Psoas muscle (tissue), 8 donors: ENCODE results near the gene HINT3. TPM values are rescaled to one million over a fixed set of nuclear protein-coding genes. Genes with fewer than 3 reads are reported as not detected.

ENCODE experiments used
- ATAC-seq, 4 donors: fragments of 200-7000 bp; cut with Tn5 transposase; one replicate each; pipeline ENCODE4 v1.9.1; 2020; ENCODE audit warnings: moderate library complexity in 3 of 4, mild to moderate bottlenecking in 2 of 4
- DNase-seq, 2 donors: peaks; one replicate each; pipeline ENCODE4 v3.0.0-alpha.2; 2020
- H3K27ac ChIP-seq: fragments of 200-600 bp; one replicate; pipeline ENCODE4 v1.8.0; 2022
- H3K27me3 ChIP-seq, 3 donors: fragments of 200-600 bp in 1 of 3; one replicate each; pipeline versions ENCODE4 v1.6.1 to v1.8.0; 2013 to 2022; ENCODE audit warnings: low read length in 2 of 3, mild to moderate bottlenecking in 2 of 3, moderate library complexity in 1 of 3; ENCODE audit not compliant: insufficient read depth in 3 of 3
- H3K36me3 ChIP-seq, 2 donors: fragments of 200-600 bp in 1 of 2; one replicate each; pipeline versions ENCODE4 v1.6.1 to v1.8.0; 2013 to 2022; ENCODE audit warnings: low read depth in 1 of 2, mild to moderate bottlenecking in 1 of 2, moderate library complexity in 1 of 2; ENCODE audit not compliant: insufficient read depth in 1 of 2
- H3K4me1 ChIP-seq: fragments of 200-600 bp; one replicate; pipeline ENCODE4 v1.8.0; 2022
- H3K4me3 ChIP-seq: fragments of 200-600 bp; one replicate; pipeline ENCODE4 v1.8.0; 2022; ENCODE audit warnings: mild to moderate bottlenecking
- H3K9me3 ChIP-seq: fragments of 200-600 bp; one replicate; pipeline ENCODE4 v1.8.0; 2022
- WGBS, 3 donors: extraction: QIAGEN DNeasy Blood & Tissue Kit; methylation state at CpG; one replicate each; pipeline versions ENCODE4 v1.1.6 to v1.1.7; 2013; 5-methylcytosine and 5-hydroxymethylcytosine counted together
- intact Hi-C, 2 donors: fragments of 100-400 bp; cut with DNase I; formaldehyde crosslinking; loops; one replicate each; pipeline versions ENCODE4 v1.11.0 to v1.14.2; 2022
- polyA plus RNA-seq, 3 donors: library from polyadenylated mRNA; stranded (reverse); fragments of 200-250 nt; gene quantifications; one replicate each; pipeline ENCODE4 v1.2.3, GENCODE V29; 2013
- total RNA-seq, 4 donors: library from RNA; stranded (reverse); fragmentation: NEBNext Ultra II Directional in 2 of 4; extraction: Animal tissue kit (Norgen Biotek cat#: 25700) in 2 of 4; gene quantifications; one replicate each; pipeline versions ENCODE4 v1.2.1 to v1.2.4, GENCODE V29; 2021 to 2023
- TF ChIP-seq, protein P1 (sequence below): fragments of 200-600 bp; IDR thresholded peaks from one replicate; pipeline ENCODE4 v1.8.0; 2022; ENCODE audit warnings: antibody characterized with exemption
- donor health status: healthy with polysubstance abuse.
- donor health status: DM: no; HTN: no; CAD: no; lungs with moderate emphysema.
- donor health status: Bipolar disorder and iron deficiency.
- donor health status: healthy.
- donor health status: DM: yes; HTN: yes; CAD: no.
- donor health status: DM: no; HTN: no; CAD: no.
- donor health status: DM: no; HTN: no; CAD: no.
- donor health status: DM: yes; HTN: yes; CAD: no.

The HINT3 gene
- total and polyA plus RNA-seq, 7 donors: 24.0 to 79.9 (median 58.5) TPM

DNA sequence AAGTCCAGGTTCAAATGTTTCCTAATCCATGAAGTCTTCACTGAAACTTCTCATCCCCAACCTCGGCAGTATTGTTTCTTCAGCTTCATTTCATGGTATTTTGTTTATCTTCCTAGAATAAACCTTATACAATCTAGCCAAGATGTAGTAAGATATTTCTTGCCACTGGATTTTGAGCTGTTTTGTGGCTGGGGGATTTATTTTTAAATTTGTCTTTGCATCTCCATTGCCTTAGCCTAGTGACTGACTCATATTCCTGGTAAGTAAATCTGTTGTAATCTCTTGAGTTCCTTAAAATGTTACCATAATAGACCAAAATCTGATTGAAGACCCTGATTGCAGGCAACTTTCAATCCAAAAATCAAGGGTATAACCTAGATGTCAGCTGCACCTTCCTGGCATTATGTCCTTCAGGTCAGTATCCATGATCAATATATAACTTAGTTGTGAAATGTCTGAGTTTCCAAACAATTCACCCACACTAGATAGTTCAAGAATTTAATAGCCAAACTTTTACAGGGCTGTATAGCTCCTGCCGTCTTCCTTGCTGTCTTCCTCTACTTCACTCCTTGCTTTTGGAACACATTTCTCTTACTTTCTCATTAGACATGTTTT, 25.1 kb downstream of the HINT3 start:
- WGBS, 3 donors: 91 to 95% (median 92%) methylated on average over 2 of the region's 2 CpGs
- intact Hi-C loops: no loop called here

DNA sequence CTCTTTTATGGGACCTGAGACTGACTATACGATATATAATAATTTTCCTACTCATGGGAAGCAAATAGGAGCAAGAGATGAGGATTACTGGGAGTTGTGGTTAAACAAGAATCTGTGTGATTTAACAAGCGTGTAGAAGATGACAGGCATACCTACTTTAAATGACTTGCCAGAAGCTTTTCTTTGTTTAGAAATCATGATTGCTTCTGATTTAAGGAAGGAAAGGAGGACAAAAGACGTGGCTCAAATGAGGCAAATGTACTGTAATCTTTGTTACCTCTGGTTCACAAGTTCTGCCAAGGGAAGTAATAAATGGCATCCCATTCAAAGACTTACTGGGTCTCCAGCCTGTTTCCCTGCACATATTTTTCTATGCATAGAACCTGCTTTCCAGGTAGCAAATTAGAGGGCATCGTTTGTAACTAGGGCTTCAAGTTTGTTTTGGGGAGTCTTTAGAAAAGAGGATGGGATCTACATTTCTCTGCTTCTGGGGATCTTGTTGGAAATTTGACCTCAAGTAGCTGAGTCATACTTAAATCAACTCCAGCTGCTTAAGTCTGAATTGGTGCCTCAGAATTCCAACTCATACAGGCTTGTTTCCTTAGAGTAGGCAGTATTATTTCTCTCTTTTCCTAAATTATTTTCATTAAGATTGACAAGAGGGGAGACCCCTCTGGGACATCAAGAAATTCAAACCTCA, 26.8 kb downstream of the HINT3 start:
- WGBS, 3 donors: 45 to 66% (median 52%) methylated on average over 4 of the region's 4 CpGs

More for the DNA sequence above, 25.1 kb downstream of the HINT3 start:
- DNase-seq (no peak), ATAC-seq (no peak)
- H3K9me3 ChIP-seq: no peaks in the 10 kb centered on the region
- H3K4me3 ChIP-seq: no peak overlapping the region
- H3K36me3 ChIP-seq: peaks cover 0 to 30% of the 10 kb centered on the region in 2 donors
- H3K27ac ChIP-seq: no peak overlapping the region
- H3K27me3 ChIP-seq: no peaks in the 10 kb centered on the region
- TF ChIP-seq, protein P1, sequence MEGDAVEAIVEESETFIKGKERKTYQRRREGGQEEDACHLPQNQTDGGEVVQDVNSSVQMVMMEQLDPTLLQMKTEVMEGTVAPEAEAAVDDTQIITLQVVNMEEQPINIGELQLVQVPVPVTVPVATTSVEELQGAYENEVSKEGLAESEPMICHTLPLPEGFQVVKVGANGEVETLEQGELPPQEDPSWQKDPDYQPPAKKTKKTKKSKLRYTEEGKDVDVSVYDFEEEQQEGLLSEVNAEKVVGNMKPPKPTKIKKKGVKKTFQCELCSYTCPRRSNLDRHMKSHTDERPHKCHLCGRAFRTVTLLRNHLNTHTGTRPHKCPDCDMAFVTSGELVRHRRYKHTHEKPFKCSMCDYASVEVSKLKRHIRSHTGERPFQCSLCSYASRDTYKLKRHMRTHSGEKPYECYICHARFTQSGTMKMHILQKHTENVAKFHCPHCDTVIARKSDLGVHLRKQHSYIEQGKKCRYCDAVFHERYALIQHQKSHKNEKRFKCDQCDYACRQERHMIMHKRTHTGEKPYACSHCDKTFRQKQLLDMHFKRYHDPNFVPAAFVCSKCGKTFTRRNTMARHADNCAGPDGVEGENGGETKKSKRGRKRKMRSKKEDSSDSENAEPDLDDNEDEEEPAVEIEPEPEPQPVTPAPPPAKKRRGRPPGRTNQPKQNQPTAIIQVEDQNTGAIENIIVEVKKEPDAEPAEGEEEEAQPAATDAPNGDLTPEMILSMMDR: no peak
- peaks cover 5% of the 10 kb centered on the region for H3K4me1 ChIP-seq

DNA sequence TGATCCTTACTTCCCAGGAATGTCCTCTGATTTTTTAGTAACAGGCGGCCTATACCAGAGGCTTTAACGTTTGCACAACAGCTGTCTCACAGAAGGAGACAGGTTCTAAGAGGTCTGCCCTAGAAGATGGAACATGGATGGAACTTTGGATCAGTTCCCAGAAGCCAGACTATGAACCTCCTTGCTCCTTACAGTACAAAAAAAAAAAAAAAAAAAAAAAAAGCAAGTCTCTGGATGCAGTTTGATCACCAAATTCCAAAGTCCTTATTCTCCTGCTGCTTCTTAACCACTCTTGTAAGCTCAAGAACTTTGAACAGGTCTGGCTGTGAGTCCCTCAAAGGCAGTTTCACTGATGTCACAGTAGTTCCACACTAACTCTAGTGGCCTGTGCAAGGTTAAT, 27.7 kb downstream of the HINT3 start:
- Histone ChIP-seq H3K36me3 (peaks cover 0 to 13% of the 10 kb centered on the region in 2 donors), H3K4me3 (no peak overlapping the region), H3K27ac (no peak overlapping the region), H3K4me1 (peaks cover 5% of the 10 kb centered on the region), H3K27me3 (no peaks in the 10 kb centered on the region), H3K9me3 (no peaks in the 10 kb centered on the region)
- DNase-seq (no peak), ATAC-seq (no peak)
- intact Hi-C loops: no loop called here
- TF ChIP-seq, protein P1: no peak
- 59 to 65% (median 63%) methylated on average over 2 of the region's 2 CpGs for WGBS, 3 donors

More for the DNA sequence above, 26.8 kb downstream of the HINT3 start:
- ATAC-seq (no peak), DNase-seq (no peak)
- Histone ChIP-seq H3K9me3 (no peaks in the 10 kb centered on the region), H3K36me3 (peaks cover 0 to 19% of the 10 kb centered on the region in 2 donors), H3K4me1 (peaks cover 5% of the 10 kb centered on the region), H3K4me3 (no peak overlapping the region), H3K27me3 (no peaks in the 10 kb centered on the region), H3K27ac (no peak overlapping the region)
- intact Hi-C loops: no loop called here
- TF ChIP-seq, protein P1: no peak

DNA sequence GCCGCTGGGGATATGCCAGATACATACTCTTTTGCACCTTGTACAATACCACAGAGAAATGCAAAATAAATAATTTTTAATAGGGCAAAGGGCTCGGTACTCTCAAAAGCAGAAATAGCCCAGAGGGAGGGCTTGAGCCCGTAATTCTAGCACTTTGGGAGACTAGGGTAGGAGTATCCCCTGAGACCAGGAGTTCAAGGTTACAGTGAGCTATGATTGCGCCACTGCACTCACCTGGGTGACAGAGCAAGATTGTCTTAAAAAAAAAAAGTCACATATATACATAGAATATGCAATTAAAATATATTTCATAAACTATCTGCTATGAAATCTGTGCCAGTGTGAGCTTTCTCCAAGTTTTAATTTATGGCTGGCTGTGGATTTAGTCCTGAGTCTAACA, 29.0 kb downstream of the HINT3 start:
- ATAC-seq (no peak), DNase-seq (no peak)
- TF ChIP-seq, protein P1: no peak
- peak overlapping the region; percentile 76 for H3K4me3 ChIP-seq
- H3K27me3 ChIP-seq: no peaks in the 10 kb centered on the region
- intact Hi-C loops: no loop called here
- WGBS, 3 donors: 79 to 86% (median 85%) methylated on average over 4 of the region's 4 CpGs
- no peaks in the 10 kb centered on the region for H3K9me3 ChIP-seq
- peak overlapping the region; percentile 82 for H3K27ac ChIP-seq
- peaks cover 0 to 5% of the 10 kb centered on the region in 2 donors for H3K36me3 ChIP-seq
- H3K4me1 ChIP-seq: peaks cover 5% of the 10 kb centered on the region
